Measurements from ENCODE around the gene SERPINA12.

The SERPINA12 gene

DNA sequence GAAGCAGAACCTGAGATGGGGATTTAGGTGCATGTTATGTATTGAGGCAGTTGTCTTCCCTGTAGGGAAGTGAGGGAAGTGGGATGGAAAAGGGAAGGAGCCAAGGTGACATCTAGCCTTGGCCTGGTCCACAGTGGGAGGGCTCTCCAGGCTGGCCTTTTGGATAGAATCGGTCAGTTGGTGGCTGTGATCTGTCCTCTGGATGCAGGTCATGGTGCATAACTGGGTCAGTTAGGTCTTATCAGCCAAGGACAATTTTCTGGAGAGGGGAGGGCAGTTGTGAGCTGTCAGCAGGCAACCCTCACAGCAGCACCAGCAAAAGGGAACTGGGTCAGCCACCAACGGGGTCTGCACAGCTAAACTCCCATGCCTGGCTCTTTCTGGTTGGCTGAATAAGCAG is 9.6 kb downstream of the SERPINA12 start:
- TF ChIP-seq, protein P1, sequence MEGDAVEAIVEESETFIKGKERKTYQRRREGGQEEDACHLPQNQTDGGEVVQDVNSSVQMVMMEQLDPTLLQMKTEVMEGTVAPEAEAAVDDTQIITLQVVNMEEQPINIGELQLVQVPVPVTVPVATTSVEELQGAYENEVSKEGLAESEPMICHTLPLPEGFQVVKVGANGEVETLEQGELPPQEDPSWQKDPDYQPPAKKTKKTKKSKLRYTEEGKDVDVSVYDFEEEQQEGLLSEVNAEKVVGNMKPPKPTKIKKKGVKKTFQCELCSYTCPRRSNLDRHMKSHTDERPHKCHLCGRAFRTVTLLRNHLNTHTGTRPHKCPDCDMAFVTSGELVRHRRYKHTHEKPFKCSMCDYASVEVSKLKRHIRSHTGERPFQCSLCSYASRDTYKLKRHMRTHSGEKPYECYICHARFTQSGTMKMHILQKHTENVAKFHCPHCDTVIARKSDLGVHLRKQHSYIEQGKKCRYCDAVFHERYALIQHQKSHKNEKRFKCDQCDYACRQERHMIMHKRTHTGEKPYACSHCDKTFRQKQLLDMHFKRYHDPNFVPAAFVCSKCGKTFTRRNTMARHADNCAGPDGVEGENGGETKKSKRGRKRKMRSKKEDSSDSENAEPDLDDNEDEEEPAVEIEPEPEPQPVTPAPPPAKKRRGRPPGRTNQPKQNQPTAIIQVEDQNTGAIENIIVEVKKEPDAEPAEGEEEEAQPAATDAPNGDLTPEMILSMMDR (IDR thresholded peaks at IDR 0.05): no peak

DNA sequence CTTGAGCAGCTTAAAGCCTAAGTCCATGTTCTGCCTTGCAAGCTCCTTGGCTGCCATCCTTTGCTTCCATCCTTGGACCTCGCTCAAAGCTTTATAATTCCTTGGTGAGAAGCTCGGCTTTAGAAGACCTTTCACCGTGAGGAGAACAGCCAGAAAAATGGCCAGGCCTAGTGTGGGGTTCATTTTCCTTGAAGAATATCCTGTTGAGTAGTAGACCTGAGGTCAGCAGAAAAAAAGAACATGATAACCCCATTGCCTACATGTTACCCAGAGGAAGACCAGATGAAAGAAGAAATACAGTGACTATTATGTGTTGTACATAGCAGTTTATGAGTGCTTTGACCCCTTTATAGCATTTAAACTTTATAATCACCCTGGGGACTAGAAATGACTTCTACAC is 11.1 kb downstream of the SERPINA12 start:
- TF ChIP-seq, protein P1 (IDR thresholded peaks at IDR 0.05): no peak

DNA sequence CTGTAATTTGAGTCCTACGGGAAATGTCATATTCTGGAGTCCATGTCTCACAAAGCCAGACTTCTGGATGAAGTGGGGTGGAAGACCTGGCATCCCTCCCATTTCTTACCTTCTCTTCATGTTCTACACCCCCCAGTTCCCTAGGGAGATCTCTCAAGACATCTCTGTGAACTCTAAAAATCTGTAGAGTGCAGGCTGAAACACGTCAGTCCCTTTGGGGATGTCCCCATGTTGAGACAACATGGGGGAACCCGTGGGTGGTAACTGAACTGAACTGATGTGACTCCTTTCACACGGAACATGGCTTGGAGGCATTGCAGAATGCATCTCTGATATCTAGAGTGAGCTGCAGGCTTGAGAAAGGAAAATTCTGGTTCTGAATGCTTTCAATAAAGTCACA is 15.2 kb downstream of the SERPINA12 start:
- TF ChIP-seq, protein P1 (IDR thresholded peaks at IDR 0.05): no peak

DNA sequence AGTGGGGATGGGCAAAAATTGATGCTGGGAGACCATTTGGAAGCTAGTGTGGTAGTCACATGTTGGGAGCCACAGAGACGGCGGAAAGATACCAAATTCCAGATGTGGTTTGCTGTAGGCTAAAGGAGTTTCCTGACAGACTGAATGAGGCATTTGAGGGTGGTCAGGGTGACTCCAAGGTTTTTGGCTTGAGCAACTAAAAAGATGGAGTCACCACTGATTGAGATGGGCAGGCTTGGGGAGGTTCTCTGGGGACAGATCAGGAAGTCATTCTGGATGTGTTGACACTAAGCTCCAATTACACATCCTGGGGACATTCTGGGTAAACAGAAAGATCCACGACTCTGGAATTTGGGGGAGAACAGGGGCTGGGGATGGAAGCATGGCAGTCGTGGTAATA is 17.8 kb downstream of the SERPINA12 start:
- TF ChIP-seq, protein P1 (IDR thresholded peaks at IDR 0.05): no peak

DNA sequence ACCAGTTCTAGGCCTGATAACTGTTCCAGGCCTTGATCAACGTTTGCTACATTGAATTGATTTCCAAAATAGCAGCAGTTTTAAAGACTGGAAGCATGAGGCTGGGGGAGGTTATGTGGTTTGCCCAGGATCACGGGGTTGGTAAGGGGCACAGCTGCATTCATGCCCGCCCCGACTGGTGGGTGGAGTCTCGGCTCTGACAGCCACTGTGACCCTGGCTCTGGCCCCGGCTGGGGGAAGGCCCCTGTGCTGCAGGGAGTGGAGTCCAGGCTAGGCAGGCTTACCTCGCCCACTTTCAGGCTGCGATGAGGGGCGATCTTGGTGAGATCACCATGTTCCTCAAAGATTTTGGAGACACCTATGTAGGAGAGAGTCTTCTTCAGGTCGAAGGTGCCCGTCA is 19.9 kb downstream of the SERPINA12 start:
- TF ChIP-seq, protein P1 (IDR thresholded peaks at IDR 0.05): no peak

DNA sequence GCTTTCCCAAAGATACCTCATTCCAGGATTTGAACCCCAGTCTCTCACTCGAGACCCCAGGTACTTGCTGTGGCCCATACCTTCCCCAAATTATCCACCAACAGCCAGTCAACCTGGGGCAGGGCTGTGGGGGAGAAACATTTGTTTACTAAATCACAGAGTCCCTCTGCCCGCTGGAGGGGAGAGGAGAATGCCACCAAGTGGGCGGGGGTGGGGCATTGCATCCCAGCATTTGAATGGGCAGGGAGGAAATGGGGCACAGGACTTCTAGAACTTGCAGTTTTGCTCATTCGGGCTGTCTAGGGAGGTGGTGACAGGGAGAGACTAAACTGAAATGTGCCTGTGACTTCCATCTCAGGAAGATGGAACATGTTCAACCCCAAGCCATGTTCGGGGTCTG is 22.4 kb downstream of the SERPINA12 start:
- TF ChIP-seq, protein P1 (IDR thresholded peaks at IDR 0.05): no peak

DNA sequence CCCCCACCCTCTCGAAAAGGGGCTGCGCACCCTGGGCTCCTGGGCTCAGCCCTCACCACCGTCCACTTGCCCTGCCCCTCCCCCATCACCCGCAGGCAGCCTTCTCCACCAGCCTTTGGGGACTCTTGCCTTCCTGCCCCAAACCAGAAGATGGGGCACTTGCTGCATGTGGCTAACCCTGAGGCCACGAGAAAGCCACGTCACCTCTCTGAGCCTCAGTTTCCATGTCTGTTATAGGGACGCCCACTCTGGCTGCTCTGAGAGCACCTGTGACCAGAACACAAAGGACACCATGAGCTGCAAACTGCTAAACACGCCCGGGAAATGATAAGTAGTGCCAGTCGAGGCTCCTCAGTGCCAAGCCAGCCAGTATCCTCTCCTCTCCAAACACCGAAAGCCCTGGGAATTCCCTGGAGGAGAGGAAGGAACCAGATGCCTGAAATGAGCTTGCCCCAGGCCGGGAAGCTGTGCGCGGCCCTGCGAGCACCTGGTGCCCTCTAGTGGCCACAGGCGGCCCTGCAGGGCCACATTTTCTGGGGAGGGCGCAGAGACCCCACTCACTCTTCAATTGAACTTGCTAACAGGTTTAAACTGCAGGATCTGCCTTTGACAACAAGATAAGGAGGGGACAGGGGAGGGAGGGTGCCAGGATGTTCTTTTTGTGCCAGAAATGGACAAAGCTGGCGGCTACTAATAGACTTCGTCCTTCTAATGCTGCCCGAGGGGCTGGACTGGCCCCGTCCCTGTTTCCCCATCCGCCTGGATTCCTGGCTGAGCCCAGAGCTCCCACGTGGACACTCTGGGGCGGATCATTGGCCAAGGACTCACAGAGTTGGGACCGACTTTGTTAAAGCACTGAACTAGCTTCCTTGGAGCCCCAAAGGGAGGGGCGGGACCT is 23.1 kb downstream of the SERPINA12 start:
- TF ChIP-seq, protein P1 (IDR thresholded peaks at IDR 0.05): peak; percentile 100

All from LNCAP (cell line).